Measurements from ENCODE around the gene ASCL5. TPM values are rescaled to one million over a fixed set of nuclear protein-coding genes. Genes with fewer than 3 reads are reported as not detected.
A peak's percentile ranks its signal among the peaks of the same experiment; 100 is the strongest.

Gene ASCL5
- total RNA-seq, 1 donor from 2014 or later = not detected

DNA sequence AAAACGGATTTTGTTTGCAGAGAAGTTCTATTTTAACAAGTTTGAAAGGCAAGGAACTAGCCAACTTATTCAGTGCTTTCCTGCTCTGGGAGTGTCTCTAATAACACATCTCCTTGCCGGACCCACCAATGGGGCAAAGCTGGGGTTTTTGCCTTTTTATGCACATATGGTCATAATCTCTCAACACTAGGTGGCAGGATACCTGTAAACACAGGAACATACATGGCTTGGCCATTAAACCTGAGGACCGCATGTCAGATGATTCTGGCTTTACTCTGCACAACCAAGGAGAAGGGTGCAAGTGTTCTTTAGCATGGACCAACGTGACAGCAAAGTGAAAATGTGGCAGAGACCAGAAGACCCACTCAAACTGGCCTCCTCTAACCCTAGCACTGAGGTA is 22.4 kb upstream of the ASCL5 start:
- no peaks in the 10 kb centered on the region for H3K27me3 ChIP-seq
- H3K36me3 ChIP-seq = peaks cover 0 to 43% of the 10 kb centered on the region in 2 donors
- DNase-seq (ENCODE audit: extremely low spot score in 2 of 2) = no peak
- no peak overlapping the region for H3K4me3 ChIP-seq
- no peaks in the 10 kb centered on the region for H3K9me3 ChIP-seq
- no peak for TF ChIP-seq POLR2AphosphoS5 (IDR thresholded peaks at IDR 0.05; ENCODE audit: insufficient read depth in 1 of 2, low read depth in 1 of 2)
- TF ChIP-seq, protein P1, sequence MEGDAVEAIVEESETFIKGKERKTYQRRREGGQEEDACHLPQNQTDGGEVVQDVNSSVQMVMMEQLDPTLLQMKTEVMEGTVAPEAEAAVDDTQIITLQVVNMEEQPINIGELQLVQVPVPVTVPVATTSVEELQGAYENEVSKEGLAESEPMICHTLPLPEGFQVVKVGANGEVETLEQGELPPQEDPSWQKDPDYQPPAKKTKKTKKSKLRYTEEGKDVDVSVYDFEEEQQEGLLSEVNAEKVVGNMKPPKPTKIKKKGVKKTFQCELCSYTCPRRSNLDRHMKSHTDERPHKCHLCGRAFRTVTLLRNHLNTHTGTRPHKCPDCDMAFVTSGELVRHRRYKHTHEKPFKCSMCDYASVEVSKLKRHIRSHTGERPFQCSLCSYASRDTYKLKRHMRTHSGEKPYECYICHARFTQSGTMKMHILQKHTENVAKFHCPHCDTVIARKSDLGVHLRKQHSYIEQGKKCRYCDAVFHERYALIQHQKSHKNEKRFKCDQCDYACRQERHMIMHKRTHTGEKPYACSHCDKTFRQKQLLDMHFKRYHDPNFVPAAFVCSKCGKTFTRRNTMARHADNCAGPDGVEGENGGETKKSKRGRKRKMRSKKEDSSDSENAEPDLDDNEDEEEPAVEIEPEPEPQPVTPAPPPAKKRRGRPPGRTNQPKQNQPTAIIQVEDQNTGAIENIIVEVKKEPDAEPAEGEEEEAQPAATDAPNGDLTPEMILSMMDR (IDR thresholded peaks at IDR 0.05) = peak in 1 of 3 experiments; percentile 26
- H3K27ac ChIP-seq = no peak overlapping the region
- intact Hi-C loops (cut with DNase I) = no loop called here
- H3K4me1 ChIP-seq = peaks cover 12% of the 10 kb centered on the region

DNA sequence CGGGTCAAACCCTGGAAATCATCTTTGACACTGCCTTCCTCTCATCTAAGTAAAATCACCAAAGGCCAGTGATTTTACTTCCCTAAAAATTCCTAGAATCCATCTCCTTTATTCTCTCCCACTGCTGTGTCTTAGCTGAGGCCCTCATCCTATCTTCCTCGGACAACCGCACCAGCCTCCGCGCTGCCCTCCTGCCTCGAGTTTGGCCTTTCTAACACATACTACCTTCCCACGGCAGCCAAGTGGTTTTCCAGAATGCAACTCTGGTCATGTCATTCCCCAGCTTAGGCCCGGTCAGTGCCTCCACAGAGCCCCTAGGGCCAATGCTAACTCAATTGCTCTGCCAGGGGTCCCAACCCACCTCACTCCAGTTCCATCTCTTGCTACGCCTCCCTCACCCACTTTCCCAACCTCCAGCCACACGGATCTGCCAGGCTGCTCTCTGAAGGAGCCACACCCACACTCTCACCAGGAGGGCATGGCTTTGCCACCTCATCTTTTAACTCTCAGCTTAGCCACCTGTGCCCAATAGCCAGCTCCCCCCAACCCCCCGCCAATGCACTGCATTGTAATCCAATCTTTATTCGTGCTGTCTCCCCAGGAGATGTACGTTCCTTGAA is 20.5 kb upstream of the ASCL5 start:
- Histone ChIP-seq H3K36me3 (peaks cover 0 to 60% of the 10 kb centered on the region in 2 donors), H3K4me1 (no peaks in the 10 kb centered on the region), H3K27ac (no peak overlapping the region), H3K4me3 (no peak overlapping the region), H3K9me3 (no peaks in the 10 kb centered on the region), H3K27me3 (no peaks in the 10 kb centered on the region)
- no peak for DNase-seq (ENCODE audit: extremely low spot score in 2 of 2)
- intact Hi-C loops (cut with DNase I) = no loop called here
- TF ChIP-seq POLR2AphosphoS5 (IDR thresholded peaks at IDR 0.05; ENCODE audit: insufficient read depth in 1 of 2, low read depth in 1 of 2) = no peak

DNA sequence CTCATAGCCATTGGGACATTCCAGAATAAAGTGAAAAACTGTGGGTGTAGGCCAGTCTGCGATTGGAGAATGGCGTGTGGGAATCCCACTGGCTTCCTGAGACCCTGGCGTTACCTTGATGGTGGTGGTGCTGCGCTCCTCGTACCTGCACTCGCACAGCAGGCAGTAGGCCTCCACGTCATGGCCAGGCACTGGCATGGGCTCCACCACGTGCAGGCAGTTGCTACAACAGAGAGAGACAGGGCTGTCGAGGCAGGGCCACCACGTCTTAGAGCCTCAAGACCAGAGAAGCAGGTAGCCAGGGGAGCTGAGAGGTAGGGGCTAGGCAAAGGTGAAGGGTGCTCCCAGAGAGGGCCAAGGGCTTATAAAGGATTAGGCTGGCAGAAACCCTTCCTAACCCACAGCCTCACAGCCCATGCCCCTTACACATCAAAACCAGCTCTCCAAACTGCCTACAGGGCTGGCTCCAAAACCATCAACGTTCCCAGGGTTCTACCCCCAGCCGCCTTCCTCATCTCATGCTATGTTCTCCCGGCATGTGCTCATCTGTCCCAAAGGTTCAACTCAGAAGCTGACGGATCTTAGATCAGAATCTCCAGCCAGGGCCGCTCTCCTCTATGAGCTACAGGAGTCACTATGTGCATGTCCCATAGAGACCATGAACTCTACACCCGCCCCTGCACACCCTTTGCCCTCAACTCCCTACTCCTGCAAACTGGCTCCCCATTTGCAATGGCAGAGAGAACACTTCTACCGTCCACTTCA is 19.8 kb upstream of the ASCL5 start:
- TF ChIP-seq POLR2A (IDR thresholded peaks at IDR 0.05) (no peak), POLR2AphosphoS5 (IDR thresholded peaks at IDR 0.05; ENCODE audit: insufficient read depth in 1 of 2, low read depth in 1 of 2) (no peak)
- TF ChIP-seq, protein P1 (IDR thresholded peaks at IDR 0.05) = no peak
- no peak overlapping the region for H3K4me3 ChIP-seq
- H3K4me1 ChIP-seq = no peaks in the 10 kb centered on the region
- peaks cover 0 to 60% of the 10 kb centered on the region in 2 donors for H3K36me3 ChIP-seq
- intact Hi-C loops (cut with DNase I) = no loop called here
- H3K27me3 ChIP-seq = no peaks in the 10 kb centered on the region
- no peaks in the 10 kb centered on the region for H3K9me3 ChIP-seq
- no peak overlapping the region for H3K27ac ChIP-seq
- DNase-seq (ENCODE audit: extremely low spot score in 2 of 2) = no peak

- no peak for DNase-seq (ENCODE audit: extremely low spot score in 2 of 2)
- TF ChIP-seq POLR2AphosphoS5 (IDR thresholded peaks at IDR 0.05; ENCODE audit: insufficient read depth in 1 of 2, low read depth in 1 of 2) (no peak), POLR2A (IDR thresholded peaks at IDR 0.05) (no peak)
- TF ChIP-seq, protein P1 (IDR thresholded peaks at IDR 0.05) = no peak
- Histone ChIP-seq H3K4me1 (no peaks in the 10 kb centered on the region), H3K27ac (no peak overlapping the region), H3K4me3 (no peak overlapping the region), H3K27me3 (no peaks in the 10 kb centered on the region), H3K36me3 (peaks cover 0 to 58% of the 10 kb centered on the region in 2 donors), H3K9me3 (no peaks in the 10 kb centered on the region)
- intact Hi-C loops (cut with DNase I) = no loop called here
Measured at GRCh38 chr1:201145816-201146215, 18.8 kb upstream of the ASCL5 start.

GRCh38 chr1:201145132-201145531 is 18.1 kb upstream of the ASCL5 start:
- peaks cover 0 to 60% of the 10 kb centered on the region in 2 donors for H3K36me3 ChIP-seq
- no peak for DNase-seq (ENCODE audit: extremely low spot score in 2 of 2)

More at GRCh38 chr1:201145132-201145531, 18.1 kb upstream of the ASCL5 start:
- Histone ChIP-seq H3K9me3 (no peaks in the 10 kb centered on the region), H3K27me3 (no peaks in the 10 kb centered on the region), H3K4me1 (no peaks in the 10 kb centered on the region), H3K4me3 (no peak overlapping the region), H3K27ac (no peak overlapping the region)
- intact Hi-C loops (cut with DNase I) = no loop called here
- TF ChIP-seq, protein P1 (IDR thresholded peaks at IDR 0.05) = no peak
- TF ChIP-seq POLR2AphosphoS5 (IDR thresholded peaks at IDR 0.05; ENCODE audit: insufficient read depth in 1 of 2, low read depth in 1 of 2) = no peak
- no peak for TF ChIP-seq POLR2A (IDR thresholded peaks at IDR 0.05)

Data from vagina (tissue), 2 donors.